ENCODE data around the gene THSD7B.

The THSD7B gene

GRCh38 chr2:137151731-137152130, 386.4 kb downstream of the THSD7B start:
- H3K4me3 ChIP-seq (ENCODE audit: low read depth, low read length), result no peak overlapping the region

DNA sequence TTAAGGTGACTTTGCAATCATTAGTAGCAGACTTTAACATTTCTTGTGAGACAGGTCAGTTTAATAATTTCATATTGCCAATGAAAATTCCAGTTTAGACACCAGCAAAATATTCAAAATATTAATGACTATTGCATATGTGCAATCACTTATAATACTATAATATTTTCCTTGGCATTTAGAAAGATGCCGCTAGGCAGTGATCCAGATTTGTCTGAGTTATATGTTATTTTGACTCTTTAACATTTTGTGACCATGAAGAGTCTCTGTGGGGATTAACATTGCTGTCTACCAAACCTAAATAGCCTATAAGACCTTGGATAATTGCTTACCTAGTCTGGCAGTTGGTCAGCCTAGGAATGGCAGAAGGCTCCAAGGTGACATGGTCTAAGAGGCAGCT, 389.6 kb downstream of the THSD7B start:
- no peak overlapping the region for H3K4me3 ChIP-seq (ENCODE audit: low read depth, low read length)

- H3K4me3 ChIP-seq (ENCODE audit: low read depth, low read length), result no peak overlapping the region
Observed at GRCh38 chr2:137155356-137156104, 390.2 kb downstream of the THSD7B start.

DNA sequence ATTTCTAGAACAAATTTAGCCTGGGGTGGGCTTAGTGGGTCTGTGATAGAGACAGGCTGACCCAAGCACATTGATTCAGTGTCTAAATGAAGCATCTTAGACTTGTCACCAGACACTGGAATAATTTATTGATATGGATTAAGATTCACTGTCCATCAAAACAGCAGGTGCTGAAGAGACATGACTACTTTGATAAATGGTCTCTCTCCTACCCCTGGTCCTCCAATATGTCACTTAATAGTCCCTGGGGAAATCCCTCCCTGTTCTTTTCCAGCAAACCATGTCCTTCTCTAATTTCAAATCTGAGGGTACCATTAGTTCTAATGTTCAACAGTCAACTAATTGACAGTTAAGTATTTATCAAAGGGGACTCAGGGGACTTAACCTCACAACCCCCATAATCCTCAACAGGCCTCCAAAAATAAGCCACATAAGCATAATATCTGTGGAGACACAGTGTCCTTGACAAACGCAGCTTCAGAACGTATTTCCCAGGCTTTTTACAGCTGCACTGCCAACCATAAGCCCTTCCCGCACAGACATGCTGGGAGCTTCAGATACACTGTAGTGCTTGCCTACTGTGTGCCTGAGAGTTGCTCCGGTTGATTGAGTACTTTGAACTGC, 391.0 kb downstream of the THSD7B start:
- H3K4me3 ChIP-seq (ENCODE audit: low read depth, low read length), result no peak overlapping the region

GRCh38 chr2:137157851-137158250, 392.5 kb downstream of the THSD7B start:
- no peak overlapping the region for H3K4me3 ChIP-seq (ENCODE audit: low read depth, low read length)

DNA sequence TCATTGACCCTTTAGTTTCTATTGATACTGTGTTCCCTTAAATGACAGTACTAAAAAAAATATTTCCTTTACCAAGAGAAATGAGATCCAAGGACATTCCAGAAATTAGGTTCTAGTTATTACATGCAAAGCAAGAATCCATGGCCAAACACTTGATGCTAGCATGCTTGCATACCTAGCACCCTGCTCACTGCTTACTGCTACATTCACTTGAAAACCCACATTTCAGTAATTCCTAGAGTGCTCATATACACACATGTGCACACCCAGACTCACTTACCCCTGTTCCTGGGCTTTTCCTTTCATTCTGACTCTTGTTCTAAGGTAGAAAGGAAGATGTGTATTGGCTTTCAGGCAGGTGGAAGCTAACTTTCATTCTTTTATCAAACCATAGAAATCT, 395.9 kb downstream of the THSD7B start:
- H3K4me3 ChIP-seq (ENCODE audit: low read depth, low read length), result no peak overlapping the region

DNA sequence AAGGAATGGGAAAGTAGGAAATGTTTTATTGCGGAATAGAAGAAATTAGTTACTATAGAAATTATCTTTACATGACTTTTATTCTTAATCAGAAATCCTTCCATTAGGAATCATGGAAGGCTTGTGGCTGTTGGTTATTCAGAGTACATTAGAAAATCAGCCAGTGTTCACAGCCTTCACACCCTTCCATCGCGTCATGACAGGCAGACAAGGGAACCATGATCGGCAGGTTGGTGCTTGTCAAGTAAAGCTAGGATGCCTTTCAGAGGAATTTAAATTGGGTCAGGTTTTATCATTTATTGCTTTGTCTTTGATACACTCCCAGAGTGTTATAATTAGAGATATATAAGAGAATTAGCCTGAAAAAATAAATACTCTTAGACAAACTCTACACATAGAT, 400.6 kb downstream of the THSD7B start:
- H3K4me3 ChIP-seq (ENCODE audit: low read depth, low read length), result no peak overlapping the region

DNA sequence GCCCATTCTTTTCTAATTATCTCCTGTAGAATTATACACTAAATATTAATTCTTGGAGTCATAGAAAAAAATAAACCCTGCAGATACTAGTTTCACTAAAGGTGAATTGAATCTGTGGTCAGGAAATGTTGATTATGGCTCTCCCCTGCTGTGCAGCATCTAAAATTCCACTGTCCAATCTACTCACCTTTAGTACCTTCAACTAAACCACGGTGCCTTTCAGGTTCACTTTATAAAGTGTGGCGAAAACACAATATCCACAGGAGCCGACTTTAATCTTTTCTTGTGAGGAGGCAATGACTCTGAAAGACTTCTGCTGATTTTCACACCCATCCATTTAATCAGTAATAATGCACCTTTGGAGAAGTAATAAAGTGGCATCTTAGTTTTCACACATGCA, 402.3 kb downstream of the THSD7B start:
- H3K4me3 ChIP-seq (ENCODE audit: low read depth, low read length), result no peak overlapping the region

- no peak overlapping the region for H3K4me3 ChIP-seq (ENCODE audit: low read depth, low read length)
Observed at GRCh38 chr2:137168552-137168951, 403.2 kb downstream of the THSD7B start.

DNA sequence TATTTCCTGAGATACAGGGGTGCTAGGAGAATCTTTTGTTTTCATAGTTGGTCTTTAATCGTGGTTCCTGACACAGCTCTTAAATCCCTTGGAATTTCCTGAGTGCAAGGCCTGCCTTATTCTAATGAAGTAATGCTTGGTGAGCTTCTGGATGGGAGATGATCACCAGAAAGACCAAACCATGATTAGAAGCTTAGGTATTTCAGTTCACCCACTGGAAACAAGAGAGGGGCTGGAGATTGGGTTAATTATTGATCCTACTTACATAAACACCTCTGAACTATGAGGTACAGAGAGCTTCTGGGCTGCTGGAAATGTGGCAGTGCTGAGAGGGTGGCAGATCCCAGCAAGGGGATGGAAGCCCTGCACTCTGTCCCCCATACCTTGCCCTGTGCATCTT, 406.8 kb downstream of the THSD7B start:
- no peak overlapping the region for H3K4me3 ChIP-seq (ENCODE audit: low read depth, low read length)

- H3K4me3 ChIP-seq (ENCODE audit: low read depth, low read length), result no peak overlapping the region
Observed at GRCh38 chr2:137173463-137173862, 408.1 kb downstream of the THSD7B start.

GRCh38 chr2:137175246-137175645, 409.9 kb downstream of the THSD7B start:
- no peak overlapping the region for H3K4me3 ChIP-seq (ENCODE audit: low read depth, low read length)

DNA sequence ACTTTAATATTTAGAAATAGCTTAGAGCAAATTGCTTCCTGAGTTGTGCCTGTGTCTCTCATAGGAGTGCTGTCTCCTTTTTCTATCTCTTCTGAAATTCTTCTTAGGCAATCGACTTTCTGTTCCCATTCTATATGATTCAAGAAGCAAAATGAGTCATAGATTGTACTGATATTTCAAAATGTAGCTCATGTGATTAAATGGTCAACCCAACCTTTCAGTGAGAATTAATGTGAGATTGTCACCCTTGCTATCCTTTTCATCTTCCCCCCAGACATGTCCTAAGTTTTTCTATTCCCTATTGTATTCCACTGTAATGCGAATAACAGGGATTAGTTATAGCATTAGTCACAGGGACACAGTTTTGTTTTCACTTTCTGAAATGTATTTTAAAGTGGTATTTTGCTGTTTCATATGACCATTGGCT, 413.6 kb downstream of the THSD7B start:
- H3K4me3 ChIP-seq (ENCODE audit: low read depth, low read length), result no peak overlapping the region

GRCh38 chr2:137179542-137179941, 414.2 kb downstream of the THSD7B start:
- no peak overlapping the region for H3K4me3 ChIP-seq (ENCODE audit: low read depth, low read length)

DNA sequence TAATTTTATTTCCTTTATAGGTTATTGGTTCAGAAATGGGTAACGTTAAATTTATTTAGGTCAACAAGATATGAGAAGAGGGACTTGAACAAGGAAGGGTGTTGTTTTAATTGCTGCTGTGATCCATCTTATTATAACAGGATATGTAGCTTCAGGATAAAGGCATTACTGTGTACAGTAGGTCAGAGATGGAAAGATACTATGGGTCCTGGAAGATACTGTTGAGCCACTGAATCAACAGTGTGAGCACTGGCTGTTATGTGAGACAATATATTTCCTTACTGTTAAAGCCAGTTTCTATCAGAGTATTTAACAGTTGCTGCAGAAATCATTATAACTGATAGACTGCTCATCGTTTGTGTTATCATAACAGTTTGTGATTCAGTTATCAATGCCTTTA, 414.7 kb downstream of the THSD7B start:
- no peak overlapping the region for H3K4me3 ChIP-seq (ENCODE audit: low read depth, low read length)

DNA sequence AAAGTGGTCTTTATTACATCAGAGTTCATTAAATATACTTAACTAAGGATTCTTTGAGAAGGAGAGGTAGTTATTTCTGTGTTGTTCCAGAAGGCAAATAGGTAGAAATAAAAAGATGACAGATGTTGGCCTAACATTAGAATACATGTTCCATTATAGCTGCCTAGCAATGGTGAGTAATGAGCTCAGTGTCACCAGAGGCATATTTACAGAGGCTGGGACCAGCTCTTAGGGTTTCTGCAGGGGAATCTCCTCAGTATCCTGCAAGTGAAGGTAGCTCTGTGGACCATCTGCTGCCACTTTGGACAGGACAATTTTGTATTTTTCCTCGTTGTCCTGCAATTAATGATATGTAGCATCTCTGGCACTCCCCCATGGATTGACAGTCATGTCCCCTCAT, 416.0 kb downstream of the THSD7B start:
- no peak overlapping the region for H3K4me3 ChIP-seq (ENCODE audit: low read depth, low read length)

GRCh38 chr2:137182071-137182470, 416.7 kb downstream of the THSD7B start:
- no peak overlapping the region for H3K4me3 ChIP-seq (ENCODE audit: low read depth, low read length)

DNA sequence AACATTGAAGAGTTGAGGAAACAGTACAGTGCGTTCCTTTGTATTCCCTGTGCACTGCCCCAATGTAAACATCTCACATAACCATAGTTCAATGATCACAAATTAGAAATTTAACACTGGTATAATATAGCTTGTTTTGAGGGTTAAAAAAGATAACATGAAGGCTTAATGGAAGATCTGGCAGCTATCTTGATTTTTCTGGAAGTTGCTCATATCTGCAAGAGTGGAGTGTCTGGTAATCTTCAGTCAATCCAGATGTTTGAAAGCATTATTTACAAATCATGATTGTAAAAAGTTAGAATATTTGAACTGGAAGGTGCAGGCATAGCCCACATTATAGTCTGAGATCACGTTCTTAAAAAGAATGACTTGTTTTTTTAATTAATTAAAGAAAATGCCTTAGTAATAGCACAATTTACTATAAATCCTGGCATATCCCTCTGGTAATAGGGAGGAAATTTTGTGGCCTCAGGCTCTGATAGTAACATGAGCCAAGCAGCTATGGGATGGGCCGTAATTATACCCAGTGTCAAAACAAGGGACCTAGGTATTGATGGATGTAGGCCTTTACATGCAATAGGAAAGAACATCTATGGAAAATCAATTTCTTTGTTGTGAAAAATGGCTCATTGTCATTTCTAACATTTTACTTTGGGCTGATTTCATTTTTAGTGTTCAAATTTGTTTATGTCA, 418.0 kb downstream of the THSD7B start:
- no peak overlapping the region for H3K4me3 ChIP-seq (ENCODE audit: low read depth, low read length)

DNA sequence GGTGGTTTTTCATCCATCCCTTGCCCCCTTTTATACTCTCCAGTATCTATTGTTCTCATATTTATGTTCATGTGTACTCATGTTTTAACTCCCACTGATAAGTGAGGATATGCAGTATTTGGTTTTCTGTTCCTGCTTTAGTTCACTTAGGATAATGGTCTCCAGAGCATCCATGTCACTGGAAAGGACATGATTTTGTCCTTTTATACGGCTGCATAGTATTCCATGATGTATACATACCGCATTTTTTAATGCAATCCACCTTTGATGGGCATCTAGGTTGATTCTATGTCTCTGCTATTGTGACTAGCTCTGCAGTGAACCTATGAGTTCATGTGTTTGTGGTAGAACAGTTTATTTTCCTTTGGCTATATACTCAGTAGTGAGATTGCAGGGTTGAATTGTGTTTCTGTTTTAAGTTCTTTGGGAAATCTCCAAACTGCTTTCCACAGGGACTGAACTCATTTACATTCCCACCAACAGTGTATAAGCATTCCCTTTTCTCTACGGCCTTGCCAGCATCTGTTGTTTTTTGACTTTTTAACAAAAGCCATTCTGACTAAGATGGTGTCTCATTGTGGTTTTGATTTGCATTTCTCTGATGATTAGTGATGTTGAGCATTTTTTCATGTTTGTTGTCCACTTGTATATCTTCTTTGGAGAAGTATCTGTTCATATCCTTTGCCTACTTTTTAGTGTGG, 420.2 kb downstream of the THSD7B start:
- H3K4me3 ChIP-seq (ENCODE audit: low read depth, low read length), result no peak overlapping the region

DNA sequence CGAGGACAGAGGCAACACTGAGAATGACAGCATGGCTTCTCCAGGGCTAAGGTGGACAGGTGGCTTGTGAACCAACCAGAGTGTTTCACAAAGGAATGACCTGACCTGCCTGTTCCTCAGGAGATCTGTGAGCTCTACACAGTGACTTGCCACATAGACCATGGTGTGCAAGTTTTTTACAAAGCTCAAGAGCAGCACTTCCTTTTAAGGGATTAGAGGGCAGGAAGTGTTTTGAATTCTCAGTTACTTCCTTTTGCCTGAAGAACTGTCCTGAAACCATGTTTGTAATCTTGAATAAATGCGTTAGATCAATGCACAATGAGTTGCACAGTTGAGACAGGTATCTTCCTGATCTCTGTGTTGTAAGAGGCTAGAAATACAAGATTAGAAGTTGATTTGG, 421.9 kb downstream of the THSD7B start:
- no peak overlapping the region for H3K4me3 ChIP-seq (ENCODE audit: low read depth, low read length)

DNA sequence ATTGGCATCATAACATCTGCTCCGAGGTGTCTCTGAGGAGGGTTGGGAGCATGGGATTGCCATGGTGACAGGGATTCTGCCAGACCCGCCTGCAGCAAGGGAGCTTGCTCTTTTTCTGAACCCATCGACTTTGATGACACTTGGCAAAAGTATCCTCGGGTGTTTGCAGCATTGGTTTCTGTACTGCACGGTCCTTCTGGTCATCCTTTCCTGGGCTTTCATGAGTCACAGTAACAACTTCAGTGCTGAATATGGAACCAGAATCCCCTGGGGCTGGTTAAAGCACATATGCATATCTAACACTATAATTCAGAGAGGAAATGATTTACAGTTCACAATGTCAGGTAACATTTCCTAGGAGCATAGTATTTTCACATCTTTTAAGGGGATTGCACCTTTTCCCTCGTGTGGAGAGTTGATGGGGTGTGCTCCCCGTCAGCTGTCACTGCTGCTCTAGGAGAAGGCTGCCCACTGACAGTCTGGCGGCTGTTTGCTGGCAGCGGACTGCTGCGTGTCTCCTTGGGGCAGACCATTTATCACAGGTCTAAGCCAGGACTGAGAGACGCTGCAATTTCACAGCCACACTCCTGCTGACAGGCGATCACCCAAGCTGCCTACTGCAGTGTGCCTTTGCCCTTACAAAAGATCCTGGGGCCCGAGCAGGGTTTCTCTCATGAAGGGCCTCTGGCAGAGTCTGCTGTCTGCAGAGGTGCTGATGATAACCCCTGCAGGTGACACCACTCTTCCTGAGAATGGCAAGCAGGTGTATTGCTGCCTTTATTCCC, 425.3 kb downstream of the THSD7B start:
- no peak overlapping the region for H3K4me3 ChIP-seq (ENCODE audit: low read depth, low read length)
